ENCODE results near the gene RFX8.
"Not testable (repeated sequence)": the region's sequence is repeated elsewhere in the genome, so short reads cannot be mapped to it uniquely, and the experiment has no call there.

RFX8 gene

GRCh38 chr2:101374821-101375561, 99.9 kb downstream of the RFX8 start:
- no peak for DNase-seq

DNA sequence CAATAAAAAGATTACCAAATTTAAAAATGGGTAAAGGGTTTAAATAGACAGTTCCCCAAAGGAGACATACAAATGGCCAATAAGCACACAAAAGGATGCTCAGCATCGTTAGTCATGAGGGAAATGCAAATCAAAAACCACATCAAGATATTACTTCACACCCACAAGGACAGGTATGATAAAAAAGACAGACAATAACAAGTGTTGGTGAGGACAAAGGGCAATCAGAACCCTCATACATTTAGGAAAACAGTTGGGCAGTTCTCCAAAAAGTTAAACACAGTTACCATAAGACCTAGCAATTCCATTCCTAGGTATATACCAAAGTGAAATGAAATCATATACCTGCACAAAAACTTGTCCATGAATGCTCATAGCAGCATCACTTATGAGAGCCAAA, 102.1 kb downstream of the RFX8 start:
- DNase-seq = no peak

DNA sequence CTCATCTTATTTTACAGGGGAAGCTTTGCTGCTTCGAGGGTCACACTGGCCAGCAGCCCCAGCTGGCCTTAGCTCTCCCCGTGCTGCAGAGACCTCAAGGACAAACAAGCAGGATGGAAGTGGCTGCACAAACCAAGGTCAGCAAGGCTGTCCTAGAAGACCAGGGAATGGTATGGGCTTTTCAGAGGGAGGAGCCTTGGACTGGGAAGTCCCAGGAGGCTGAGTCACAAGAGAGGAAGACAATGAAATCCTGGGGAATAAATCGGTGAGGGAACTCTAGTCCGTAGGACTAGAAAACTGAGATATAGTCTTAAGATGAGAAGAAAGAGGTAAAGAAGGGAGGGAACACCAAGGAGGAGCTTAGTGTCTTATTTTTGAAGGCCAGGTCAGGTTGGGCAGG, 103.3 kb downstream of the RFX8 start:
- no peak for DNase-seq

DNA sequence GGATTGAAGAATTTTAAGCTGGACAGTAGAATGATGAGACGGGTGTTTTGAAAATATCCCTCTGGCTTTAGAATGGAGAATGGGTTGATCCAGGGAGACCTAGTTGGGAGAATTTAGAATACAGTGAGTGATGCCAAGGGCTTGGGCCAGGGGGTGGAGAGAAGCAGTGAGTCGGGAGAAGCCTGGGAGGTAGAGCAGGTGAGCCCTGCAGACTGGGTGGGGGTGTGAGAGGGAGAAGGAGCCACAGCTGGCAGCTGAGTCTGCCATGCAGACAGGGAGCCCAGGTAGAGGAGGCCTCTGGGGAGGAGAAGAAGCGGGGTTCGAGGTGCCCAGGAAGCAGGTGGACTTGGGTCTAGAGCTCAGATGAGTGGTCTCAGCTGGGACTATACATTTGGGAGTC, 105.8 kb downstream of the RFX8 start:
- DNase-seq = no peak

DNA sequence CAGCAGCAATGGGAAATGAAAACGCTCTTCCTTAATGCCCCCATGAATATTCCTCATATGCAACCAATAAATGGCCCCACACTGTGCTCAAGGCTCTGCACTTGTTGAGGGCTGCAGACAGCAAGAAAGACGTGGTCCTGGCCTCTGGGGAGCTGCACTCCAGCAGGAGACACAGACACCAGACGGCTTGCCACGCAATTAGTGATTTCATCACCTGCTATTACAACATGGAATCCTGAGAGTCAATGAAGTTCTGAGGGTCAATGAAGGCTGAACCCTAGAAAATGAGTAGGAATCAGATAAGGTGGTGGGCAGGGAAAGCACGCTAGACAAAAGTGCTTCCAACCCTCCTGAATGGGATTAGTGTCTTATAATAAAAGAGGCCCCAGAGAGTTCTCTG, 106.5 kb downstream of the RFX8 start:
- no peak for DNase-seq

DNA sequence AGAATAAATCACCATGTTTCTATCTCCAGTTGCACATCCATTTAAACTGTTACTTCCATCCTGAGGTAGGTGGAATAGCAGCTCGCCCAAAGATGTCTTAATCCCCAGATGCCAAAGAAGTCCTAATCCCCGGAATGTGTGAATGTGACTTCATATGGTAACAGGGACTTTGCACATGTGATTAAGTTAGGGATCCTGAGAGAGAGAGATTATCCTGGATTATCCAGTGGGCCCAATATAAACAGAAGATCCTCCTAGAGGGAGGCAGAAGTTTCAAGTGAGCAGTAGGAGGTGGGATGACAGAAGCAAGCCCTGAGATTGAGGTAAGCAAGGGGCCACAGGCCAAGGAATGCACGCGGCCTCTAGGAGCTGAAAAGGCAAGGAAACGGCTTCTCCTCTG, 107.4 kb downstream of the RFX8 start:
- DNase-seq = no peak

DNA sequence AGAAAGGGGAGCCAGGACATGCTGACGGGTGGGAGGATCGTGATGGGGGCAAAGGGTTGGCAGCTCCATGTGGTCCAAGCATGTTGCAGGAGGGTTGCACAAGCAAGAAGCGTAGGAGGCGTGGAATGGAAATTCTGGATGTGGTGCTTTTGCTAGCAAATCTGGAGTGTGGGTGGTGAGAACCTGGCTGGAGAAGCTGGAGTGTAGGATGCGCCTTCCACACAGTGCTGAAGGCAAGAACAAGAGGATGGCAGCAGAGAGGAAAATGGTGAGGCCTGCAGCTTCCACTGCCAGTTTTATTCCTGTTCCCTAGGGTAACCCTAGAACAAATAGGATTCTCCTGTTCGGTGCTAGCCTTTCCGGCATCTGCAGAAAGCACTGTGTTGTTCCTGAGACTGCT, 110.0 kb downstream of the RFX8 start:
- no peak for DNase-seq

DNA sequence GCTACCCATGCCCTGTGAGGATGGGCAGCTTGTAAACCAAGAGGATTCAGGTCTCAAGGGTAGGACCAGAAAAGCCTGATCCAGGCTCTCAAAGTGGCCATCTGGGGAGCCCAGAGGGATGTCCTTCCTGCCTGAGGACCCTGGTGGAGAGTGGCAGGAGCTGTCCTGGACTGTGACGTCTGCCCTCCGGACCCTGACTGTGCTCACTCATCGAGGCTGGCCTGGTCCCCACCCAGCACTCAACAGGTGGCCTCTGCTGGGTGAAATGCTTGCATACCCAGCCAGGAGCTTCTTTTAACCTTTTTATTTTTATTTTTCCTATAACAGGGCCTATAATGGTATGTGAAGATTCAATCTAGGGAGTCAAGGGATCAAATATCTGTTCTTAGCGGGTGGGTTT, 112.1 kb downstream of the RFX8 start:
- DNase-seq = no peak

- DNase-seq = peak in 1 of 2 donors; percentile 30
Measured at GRCh38 chr2:101362316-101362715, 112.6 kb downstream of the RFX8 start.

DNA sequence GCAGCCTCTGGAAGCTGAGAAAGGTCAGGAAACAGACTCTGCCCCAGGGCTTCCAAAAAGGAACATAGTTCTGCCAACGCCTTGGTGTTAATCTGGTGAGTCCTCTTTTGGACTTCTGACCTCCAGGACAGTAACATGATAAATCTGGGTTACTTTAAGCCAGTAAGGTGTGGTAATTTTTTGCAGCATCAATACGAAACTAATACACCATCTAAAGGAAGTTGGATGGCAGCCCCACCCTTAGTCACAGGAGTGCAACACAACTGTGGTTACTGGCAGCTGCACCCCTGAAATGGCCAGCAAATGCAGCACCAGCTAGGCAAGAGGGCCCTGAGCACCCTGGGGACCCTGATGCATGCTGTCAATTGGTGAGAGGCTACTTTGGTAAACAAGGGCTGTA, 113.4 kb downstream of the RFX8 start:
- peak; percentile 32 to 42 for DNase-seq

GRCh38 chr2:101361121-101361520, 113.8 kb downstream of the RFX8 start:
- no peak for DNase-seq

- DNase-seq = no peak
Measured at GRCh38 chr2:101360232-101360631, 114.7 kb downstream of the RFX8 start.

DNA sequence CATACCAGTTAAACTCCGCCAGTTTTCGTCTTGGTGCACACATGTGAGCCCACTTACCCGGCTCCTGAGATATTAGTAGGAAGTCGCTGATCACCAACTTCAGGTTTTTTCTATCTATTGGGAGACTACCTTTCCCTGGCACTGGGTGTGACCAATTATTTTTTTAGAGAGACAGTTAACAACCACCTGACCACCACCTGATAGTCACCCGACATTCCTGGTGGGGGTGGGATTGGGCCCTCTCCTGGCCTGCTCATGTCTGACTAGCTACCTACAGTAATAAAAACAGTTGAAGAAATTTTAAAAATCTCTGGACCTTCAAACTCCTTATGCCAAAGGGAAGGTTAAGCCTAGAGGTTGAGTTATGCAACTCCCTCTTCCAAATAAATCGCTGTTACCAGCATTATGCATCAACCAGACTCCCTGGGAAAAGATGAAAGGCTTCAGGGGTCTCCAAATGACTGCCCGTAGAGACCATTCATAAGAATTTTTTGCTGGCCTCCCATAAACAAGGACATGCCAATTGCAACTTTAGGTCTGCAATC, 115.4 kb downstream of the RFX8 start:
- DNase-seq = no peak

DNA sequence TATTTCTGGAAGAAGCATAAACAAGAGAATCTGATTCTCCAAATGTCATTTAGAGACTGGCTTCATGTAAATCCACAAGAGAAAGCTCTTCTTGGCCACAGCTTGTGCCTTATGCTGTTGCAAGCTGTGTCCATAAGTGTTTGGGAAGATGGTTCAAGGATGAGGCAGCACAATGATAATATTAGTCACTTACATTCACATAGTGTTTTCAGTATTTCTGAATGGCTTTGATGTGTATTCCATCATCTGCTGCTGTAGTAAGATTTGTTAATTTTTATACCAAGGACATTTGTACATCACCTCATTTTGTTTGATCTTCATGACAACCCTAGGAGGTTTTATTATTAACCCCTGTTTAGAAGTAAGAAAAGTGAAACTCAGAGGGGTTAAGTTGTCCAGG, 117.5 kb downstream of the RFX8 start:
- DNase-seq = no peak

GRCh38 chr2:101356521-101356920, 118.4 kb downstream of the RFX8 start:
- no peak for DNase-seq

DNA sequence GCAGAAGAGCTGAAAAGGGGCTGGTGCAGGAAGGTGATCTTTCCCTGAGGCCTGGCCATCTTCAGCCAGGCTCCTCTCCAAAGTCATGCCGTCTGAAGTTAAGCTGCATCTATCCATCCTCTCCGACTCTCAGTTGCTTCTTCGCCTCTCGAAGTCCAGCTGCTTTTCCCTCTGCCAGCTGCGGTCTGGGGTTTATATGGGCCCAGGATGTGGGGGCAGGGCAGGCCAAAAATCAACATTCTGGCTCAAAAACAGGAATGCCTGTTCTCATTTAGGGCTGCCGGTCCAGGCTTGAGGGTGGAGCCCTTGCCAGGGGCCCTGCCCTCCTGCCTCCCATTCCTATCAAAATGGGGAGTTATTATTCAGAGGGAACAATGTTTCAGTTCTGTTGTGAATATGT, 118.9 kb downstream of the RFX8 start:
- DNase-seq = no peak

- DNase-seq = no peak
Measured at GRCh38 chr2:101355401-101356054, 119.4 kb downstream of the RFX8 start.

DNA sequence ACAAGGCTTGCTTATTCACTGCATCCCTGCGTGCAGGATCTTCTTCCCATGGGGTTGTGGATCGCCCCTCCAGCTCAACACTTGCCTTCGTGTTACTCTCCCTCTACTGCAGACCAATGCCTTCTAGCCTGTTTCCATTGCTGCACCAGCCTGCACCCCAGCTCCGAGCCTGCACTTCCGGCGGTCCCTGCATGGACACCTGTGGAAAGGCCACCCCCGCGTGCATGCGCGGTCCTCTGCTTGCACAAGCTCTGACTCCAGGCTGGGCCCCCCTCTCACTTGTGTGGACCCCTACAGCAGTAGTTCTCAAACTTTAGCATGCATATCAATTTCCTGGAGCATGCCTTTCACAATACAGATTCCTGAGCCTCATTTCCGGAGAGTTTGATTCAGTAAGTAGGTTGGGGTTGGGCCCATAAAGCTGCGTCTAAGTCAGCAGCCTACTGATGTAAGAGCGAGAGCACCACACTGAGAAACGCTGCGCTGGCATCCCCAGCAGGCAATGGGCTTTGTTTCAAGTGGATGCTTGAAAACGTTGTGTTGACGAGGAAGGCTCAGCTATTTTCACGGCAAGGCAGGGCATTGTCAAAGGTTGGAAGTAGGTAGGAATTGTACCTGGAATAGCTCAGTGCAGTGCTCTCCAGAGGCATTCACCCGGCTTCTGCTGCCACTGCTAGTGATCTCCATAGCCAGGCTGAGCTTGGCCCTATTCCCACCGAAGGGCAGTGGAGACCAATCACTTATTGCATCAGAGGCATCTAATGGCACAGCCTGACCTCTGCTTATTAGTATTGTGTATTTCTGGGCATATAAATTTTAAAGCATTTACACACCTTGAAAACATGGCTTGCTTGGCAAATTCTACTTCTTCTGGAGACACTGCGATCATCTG, 120.2 kb downstream of the RFX8 start:
- no peak for DNase-seq

- not testable (repeated sequence) for DNase-seq
Measured at GRCh38 chr2:101352631-101353030, 122.3 kb downstream of the RFX8 start.

- DNase-seq = no peak
Measured at GRCh38 chr2:101351207-101351606, 123.7 kb downstream of the RFX8 start.

DNA sequence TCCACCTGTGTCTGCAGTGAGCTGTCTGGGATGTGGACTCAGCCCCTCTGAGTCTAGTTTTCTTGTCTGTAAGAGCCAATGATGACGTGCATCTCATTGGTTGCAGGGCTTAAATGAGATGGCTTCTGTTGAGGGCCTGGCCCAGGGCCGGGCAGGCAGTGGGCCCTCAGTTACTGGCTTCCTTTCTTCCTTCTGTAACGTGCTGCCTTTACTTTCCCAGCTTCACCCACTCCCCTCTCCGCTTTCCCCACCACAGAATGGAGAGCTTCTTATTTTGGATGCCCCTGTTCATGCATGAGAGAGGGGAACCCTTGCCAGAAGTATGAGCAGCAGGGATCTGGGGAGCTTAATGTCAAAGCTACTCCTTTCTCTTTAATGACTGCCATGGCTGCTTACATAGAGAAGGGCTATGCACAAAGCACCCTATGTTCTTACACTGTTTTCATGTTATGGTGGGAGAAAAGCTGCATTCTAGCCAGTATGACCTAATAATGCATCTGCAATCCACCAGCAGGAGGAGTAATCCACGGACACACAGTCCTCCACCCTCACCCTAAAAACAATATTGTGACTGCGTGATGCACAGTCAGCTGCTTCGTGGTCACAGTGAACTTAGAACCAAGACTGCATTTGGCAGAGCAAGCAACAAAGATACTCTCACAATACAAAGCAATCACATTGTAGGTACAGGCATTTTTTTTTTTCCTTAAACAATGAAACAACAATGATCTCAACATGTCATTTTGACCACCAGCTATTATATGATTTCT, 124.8 kb downstream of the RFX8 start:
- DNase-seq = peak; percentile 33 to 38

GRCh38 chr2:101348883-101349282, 126.0 kb downstream of the RFX8 start:
- no peak for DNase-seq
